Activated CD4-positive, alpha-beta T cell treated with anti-CD3 and anti-CD28 coated beads for 4 hours (primary cell): Measurements from ENCODE around the gene CTSE.
A peak's percentile ranks its signal among the peaks of the same experiment; 100 is the strongest.

Source experiments
- DNase-seq, 2 donors: peaks; one replicate each; pipeline ENCODE4 v3.0.0-alpha.2; 2020

The CTSE gene

DNA sequence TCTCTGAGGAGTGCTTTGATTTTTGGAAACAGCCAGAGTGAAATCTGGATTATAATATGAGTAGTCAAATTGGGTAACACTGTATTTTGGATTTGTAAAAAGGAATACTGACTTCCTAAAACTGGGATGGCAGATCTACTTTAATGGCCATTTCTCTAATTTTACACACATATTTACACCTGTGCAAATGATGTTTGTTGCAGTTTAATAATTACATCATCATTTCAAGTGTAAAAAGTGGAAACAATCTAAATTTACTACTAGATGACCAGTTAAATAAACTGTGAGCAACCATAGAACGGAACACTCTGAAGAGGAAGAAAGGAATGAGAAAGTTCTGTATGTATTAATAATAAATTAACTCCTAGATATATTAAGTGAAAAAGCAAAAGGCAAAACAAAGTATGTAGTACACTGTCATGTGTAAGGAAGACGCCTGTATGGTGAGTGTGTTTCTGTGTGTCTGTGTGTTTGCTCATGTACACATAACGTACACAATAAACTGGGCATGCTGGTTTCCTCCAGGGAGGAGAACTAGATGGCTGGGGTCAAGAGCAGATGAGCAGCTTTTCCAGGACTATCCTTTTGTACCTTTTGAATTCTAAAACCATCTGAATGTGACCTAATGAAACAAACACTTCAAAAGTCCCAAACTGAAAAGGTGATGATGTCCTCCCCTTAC, 26.4 kb upstream of the CTSE start:
- DNase-seq = no peak

DNA sequence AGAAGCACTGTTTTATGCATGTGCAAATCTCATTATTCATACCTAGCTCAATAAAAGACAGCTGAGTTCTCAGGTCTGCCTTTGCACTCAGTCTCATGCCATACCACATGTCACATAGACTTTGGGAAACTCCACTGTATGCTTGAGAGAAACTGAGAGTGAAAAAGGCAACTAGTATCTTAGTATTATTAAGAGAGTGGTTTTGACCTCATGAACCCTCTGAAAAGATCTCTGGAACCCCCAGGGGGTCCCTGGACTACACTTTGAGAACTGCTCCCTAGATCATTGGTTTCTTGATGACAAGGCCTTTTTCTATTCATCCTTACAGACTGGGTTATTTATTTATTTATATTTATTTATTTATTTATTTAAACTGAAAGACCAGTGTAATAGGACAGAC, 25.6 kb upstream of the CTSE start:
- DNase-seq = no peak

DNA sequence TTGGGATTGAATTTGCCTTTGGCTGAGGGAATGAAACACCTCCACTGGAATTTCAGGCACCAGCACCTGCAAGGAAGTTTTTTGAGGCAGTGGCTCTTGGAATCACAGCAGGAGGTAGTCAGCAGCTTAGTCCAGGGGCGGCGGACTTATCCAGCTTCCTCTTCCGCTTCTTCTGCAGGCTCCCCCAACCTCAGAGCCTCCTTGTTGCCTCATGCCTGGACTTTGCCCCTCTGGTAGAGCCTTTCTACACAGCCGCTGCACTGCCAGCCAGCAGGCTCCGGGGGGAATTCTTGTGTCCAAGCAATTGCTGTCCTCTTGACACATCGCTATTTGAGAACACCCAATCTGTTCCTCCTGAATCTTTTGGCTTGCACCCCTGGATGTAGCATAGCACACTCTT, 24.9 kb upstream of the CTSE start:
- DNase-seq = no peak

DNA sequence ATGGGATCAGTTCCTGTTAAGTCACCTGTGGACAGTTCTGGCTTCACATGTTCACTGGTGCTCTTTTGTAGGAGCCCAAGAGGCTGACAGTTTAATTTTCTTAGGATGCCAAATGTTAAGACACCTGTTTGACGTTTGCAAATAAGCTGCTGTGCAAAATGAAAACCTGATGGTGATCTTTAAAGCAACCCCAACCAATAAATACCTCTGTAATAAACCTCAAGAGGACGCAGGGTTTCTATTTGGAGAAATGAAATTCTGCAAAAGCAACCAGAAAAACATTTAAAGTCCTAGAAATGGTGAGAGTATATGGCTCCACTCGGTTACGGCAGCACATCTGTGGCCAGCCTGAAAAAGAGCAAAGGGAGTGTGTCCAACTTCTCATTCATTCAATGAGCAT, 23.6 kb upstream of the CTSE start:
- no peak for DNase-seq

DNA sequence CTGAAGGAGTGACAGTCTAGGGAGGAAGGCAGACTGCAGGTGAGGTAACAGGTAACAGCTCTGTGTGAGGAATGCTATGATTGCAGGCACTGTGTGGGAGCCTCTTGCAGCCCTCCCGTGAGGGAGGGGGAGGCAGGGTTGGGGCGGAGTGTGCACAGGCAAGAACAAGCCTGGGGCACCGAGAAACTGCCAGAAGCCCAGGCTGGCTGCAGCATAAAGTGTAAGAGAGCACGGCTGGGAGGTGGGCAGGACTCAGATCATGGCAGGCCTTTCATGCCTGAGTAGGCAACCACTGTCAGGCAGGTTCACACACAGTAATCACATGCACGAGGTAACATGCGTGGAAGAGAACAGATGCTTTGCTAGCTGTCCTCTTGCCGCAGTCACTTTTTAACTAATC, 17.9 kb upstream of the CTSE start:
- DNase-seq = no peak

DNA sequence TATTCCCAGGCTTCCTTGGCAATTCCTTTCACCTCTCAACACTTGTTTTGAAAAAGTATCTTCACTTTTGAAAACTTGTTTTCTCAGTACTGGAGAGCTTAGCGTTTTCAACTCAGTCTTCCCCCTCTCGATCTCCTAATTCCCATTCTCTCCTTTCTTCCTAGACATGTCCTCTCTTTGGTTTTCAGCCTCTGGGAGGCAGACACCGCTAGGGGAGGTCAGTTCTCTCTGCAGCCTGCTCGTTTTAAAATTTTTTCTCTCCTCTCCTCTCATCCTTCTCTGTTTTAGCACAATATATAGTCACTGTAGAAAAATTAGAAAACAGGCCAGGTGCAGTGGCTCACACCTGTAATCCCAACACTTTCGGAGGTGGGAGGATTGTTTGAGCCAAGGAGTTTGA, 16.6 kb upstream of the CTSE start:
- no peak for DNase-seq

DNA sequence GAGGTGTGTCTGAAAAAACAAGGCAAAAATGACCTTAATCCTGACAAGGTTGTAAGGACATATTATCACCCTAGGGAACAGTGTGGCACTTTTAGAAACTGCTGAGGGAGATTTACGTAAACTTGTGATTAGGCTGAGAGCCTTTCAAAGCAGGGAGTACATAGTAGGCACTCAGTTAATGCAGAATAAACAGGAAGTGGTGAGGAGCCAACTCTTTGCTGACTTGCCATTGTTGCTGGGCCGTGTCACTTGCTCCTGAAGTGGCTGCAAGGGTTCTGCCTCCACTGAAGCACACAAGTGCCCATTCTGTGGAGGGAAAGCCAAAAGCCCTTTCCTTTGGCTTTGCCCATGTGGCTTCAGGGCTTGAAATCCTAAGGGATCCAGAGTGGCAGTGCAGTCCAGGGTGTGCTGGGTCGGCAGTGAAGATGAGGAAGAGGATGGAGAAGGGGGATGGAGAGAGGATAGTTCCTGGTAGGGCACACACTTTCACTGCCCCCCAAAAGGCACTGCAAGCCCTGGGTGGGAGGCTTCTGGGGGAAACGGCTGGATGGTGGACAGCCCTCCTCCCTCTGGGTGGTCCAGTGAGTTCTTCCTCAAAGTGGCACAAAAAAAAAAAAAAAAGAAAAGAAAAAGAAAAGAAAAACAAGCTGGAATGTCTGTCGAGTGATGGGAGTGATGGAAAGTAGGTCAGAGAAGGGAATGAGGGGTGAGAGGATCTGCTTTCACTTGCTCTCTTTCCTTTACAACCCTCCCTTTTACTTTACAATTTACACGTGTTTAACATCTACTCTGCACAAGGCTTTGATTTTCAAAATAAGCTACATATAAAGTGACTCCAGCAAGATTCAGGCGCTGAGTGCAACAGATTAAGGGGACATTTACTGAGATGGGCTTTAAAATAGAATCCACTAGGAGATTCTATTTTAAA, 15.6 kb upstream of the CTSE start:
- DNase-seq = no peak

DNA sequence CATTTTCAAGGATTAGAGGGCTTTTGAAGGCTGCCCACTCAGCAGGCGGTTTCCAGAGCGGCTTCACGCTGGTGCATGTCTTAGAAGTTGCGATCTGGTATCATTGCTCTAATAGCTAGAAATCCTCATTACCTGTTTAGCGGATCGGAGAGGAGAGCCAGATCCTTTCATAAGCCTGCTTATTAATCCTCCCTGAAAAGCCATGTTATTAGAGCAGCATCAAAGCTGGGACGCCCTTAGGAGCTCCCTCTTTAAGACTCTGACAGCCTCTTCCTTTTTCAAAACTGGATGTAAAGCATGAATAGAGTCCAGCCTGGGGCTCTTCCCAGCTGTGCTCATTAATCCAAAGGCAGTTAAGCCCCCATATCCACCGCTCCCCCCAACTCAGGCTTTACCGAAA, 13.9 kb upstream of the CTSE start:
- DNase-seq = no peak

DNA sequence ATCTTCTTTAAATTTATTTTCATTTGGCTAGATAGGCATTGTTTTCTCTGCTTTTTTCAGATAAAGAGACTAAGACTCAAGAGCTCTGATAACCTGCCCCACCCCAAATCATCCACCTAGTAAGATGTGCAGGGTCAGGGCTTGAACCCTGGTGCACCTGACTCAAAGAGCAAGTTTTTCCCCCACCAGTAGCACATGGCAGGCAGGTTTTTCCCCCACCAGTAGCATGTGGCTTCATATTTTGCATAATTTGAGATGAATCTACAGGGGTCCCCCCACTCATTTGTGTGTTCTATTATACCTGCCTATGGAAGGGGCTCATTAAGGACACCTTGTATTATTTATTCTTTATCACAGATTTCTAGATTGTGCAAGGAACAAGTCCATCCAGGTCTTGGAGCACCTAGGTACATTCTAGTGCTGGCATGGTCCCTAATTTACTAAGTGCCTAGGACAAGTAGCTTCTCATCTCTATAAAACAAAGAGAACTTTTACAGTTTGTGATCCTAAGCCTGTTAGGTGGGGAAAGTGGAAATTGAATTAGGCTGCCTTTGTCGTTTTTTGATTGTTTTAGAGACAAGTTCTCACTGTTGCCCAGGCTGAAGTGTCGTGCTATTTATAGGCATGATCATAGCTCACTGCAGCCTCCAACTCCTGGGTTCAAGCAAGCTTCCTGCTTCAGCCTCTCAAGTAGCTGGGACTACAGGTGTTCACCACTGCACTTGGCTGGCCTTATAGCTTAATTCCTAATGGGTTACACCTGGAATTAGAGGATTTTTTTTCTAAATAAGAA, 13.2 kb upstream of the CTSE start:
- DNase-seq = no peak

DNA sequence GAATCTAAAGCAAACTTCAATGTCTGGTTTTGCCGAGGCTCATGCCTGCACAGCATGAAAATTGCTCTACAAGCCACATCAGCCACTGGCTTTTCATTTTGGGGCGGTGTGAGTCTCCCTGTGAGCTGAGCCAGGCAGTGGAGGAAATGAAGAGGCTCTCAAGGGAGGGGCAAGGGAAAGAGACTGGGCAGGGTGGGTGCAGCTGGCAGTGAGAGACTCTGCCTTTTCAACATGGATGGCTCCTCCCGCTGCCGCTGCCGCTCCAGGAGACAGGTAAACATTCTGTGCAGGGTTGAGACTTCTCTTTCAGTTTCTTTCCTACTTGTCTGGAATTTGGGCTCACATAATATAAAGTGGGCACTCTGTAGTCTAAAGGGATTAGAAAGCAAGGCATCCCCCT, 11.3 kb upstream of the CTSE start:
- DNase-seq = no peak

DNA sequence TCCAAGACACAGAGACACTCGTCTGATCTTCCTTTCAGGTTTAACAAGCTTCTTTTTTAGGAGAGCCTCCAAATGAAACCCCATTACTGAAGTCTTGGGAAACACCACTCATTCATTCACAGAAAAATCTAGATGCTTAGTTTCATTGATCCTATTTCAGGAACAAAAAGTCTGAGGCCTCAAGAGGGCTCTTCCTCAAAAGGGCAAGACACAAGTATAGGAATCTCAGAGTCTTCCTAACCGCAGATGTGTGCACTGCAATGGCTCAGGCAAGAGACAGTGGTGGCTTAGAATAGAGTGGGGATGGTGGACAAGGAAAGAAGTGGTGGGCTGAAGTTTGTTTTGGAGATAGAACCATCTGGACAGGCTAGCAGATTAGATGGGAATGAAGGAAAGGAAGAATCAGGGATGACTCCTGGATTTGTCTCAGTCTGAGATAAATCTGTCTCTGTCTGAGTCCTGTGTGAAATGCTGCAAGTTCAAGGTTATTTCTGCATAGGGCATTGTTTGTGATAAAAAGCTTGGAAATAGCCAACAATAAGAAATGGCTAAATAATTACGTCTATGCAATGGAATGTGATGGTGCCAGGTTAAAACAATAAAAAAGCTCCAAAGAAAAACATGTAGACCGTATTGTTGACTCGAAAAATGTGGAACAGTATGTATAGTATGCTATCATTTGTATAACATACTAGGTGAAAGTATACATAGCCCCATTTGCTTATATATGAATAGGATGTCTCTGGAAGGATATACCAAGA, 8.9 kb upstream of the CTSE start:
- DNase-seq = no peak

DNA sequence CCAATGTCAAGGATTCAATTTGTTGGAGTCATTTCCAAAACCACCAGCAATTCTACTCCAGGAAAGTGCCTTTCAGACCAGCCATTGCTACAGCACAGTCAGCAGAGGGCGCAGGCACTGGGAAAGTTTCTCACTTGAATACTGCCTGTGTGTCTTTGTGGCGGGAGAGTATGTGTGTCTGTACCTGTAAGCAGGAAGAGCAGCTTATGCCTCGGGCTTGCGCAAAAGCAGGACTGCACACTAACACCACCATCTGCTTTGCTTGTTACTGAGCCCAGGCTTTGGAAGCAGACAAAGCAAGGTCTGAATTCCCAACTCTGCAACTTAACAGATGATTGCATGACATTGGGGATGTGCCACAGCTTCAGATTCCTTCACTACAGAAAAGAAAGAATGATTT, 7.0 kb upstream of the CTSE start:
- peak; percentile 61 to 64 for DNase-seq

DNA sequence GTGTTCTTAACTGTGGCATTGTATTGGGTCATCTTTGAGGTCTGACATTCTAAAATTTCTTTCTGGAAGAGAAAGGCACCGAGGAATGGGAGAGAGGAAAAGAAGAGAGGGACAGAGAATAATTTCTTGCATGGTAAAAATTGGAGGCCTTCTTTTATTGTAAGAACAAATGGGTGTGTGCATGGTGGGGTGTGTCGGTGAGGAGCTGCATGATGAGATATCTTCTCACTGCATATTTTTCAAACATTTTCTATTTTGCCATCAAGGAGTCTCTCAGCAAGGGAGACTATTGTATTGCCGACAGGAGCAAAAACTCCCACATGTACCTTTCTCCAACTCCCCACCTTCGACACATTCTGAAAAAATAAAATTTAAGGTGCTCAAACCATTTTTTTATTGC, 6.5 kb upstream of the CTSE start:
- no peak for DNase-seq

DNA sequence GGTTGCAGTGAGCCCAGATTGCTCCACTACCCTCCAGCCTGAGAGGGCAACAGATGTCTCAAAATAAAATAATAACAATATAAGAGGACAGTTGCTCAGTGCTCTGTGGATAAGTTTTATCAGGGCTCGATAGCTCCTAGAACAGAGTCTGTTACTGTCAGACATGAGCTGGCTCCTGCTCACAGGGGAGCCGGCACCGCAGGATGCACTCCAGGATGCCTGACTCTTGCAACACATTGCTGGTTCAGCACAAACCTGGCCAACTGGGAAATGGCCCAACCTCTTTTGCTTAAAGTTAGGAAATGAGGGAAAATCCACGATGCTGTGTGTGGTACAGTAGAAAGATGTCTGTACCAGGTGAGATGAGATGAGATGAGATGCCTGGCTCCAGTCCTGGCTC, 5.8 kb upstream of the CTSE start:
- no peak for DNase-seq

DNA sequence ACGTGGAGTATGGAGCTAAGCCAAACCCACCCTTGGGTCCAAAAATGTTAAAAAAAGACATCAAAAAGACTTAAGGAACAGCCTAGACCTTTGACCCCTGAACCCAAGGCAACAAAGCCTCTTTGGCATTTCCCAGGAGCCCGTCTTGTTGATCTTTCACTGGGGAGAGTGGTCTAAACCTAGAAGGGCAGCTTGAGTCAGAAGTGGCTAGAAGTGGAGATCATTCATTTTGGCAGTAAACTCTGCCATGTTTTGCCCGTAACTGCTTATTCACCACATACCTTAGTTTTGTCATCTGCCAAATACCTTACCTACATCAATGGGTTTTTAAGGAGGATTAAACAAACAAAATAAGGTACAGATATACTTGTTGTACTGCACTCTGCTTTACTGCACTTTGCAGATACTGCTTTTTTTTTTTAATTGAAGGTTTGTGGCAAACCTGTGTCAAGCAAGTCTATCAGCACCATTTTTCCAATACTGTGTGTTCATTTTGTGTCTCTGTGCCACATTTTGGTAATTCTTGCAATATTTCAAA, 1.7 kb upstream of the CTSE start:
- no peak for DNase-seq

DNA sequence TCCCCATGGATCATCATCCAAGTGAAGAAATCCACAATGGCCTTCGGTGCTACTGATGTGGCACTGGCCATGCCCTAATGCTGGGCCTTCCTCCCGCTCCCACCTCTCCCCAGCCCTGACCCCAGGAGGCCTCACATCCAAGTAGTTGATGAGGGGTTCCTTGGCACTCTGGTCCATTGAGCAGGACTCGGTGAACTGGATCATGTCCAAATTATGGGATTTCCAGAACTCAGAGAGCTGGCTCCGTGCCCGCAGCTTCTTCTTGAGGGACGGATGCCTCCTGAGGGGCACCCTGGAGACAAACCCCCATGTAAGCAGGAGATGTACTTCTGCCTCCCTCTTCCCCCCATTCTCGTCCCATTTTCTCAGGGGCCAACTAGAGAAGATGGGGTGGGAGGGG, 929 bp downstream of the CTSE start:
- DNase-seq = no peak

DNA sequence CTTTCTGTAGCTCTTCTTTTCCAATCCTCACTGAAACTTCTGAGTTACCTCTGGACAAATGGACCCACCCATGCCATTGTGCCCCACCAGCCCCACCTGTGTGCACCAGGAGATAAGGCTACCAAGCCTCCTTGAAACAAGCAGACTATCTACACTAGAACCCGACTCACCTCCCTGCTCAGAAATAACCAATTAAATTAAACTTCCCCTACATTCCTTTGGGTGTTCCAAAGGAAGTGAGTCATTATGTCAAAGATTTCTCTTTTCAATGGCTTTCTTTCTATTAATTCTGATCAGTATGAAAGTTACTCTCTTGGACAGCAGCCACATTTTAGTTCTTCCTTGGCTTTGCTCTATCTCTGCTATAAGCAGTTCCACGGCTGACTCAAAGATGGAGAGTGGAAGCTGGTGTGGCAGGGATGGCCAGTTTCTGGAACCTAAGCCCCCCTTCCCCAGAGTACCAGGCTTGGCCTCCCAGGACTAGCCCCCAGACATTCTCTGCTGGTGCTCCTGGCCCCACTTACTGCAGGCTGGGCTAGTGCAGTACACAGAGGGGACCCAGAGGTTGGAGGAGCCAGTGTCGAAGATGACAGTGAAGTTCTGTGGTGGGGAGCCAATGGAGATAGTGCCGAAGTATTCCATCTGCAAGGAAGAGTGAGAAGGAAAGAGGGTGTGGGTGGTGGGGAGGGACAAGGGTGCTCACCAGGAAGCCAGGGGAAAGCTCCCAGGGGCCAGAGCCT, 1.9 kb downstream of the CTSE start:
- no peak for DNase-seq

DNA sequence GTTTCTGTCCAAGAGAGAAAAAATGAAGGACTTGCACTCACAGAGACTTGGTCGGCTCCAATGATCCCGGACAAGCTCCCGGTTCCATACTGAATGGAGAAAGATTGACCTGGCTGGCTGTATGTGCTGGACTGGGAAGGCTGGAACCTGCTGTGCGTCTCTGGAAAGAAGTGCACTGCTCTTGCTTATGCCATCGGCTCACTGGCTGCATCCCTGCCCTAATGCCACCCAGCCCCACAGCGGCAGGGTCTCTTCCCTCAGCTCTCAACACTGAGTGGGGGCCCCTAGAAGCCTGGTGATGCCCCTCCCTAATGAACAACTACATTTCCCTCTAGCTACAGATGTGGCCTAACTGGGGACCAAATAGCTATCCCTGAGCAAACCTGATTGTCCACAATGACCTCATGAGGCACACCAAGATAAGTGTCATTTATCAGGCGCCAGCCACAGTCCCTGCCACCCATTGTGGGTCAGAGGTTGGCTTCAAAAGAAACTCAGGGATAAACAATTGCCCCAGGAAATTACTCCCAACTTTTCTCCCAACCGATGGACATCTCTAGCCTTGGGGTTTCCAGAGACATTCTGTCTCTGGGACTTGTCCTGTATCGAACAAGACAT, 2.6 kb downstream of the CTSE start:
- DNase-seq = no peak

DNA sequence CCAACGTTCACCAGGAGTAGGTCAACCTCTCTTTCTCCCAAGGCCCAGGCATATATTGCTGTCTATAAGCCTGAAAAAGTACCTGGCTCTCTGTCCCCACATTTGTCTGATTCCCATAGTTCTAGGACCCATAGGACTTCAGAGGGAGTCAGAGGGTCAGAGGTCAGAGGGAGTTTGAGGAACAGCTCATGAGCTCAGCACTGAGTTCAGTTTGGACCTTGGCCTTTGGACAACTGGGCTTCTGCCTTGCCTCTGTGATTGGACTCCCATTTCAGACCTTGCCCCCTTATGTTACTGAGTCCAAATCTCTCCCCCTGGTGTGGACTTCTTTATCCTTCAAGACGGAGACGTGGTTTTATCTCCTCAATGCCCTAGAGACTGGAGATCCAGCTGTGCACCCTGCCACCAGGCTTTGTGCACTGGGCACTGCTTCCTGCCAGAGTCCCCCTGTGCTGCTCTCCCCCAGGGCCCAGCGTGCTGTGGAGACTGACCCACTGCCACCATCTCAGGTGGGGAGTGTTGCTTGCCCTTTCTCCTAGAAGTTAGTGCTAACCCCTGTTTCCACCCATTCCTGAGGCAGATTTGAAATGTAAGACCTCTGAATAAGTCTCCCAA, 3.2 kb downstream of the CTSE start:
- DNase-seq = no peak

DNA sequence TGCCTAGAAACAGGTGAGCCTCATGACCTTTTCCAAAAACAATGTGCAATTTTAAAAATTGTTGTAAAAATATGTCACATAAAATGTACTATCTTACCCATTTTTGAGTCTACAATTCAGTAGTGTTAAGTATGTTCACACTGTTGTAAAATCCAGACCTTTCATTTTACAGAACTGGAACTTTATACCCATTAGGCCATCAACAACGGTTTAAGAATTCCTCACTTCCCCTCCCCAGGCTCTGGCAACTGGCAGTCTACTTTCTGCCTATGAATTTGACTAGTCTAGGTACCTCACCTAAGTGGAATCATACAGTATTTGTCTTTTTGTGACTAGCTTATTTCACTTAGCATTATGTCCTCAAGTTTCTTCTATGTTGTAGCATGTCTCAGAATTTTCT, 8.6 kb downstream of the CTSE start:
- DNase-seq = no peak

DNA sequence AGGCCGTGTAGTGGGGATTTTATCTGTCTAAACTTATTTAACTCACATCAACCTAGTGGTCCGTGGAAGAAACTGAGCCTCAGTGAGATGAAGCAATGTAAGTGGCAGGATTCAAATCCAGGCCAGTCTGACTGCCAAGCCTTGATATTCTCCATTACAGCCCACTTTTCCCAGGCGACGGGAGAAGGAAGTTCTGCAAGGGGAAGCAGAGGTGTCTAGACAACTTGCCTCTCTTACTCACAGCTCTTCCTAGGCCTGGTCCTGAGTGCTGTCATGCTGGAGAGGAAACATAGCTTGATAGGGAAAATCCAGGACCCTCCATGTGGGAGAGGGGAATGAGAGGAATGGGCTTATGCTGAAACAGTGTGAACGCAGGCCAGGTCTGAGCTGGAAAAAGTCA, 9.1 kb downstream of the CTSE start:
- no peak for DNase-seq
